ENCODE results near the gene SLC6A9.

The SLC6A9 gene

DNA sequence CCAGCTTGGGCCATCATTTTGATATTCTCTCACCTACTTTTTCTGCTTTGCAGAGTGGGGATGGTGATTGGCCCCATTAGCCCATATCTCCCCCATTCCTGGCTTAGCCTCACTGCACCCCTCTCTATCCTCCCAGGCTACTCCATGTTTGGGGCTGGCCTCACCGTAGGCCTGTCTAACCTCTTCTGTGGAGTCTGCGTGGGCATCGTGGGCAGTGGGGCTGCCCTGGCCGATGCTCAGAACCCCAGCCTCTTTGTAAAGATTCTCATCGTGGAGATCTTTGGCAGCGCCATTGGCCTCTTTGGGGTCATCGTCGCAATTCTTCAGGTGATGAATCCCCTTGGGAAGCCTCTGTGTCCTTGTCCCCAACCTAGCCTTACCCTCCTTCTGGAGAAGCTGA, 54.4 kb downstream of the SLC6A9 start:
- H3K36me3 ChIP-seq (ENCODE audit: control insufficient read depth, insufficient read depth, low read length), result peaks cover 15% of the 10 kb centered on the region
- TF ChIP-seq CTCF (IDR thresholded peaks at IDR 0.05; ENCODE audit: insufficient read depth, low read length, poor library complexity, severe bottlenecking), result no peak
- no peak for DNase-seq (ENCODE audit: extremely low read depth, insufficient read length)
- H3K4me3 ChIP-seq (replicated peaks; ENCODE audit: low read depth, low read length), result no peak overlapping the region
- H3K27me3 ChIP-seq (replicated peaks; ENCODE audit: control insufficient read depth, insufficient read depth, low read length), result no peaks in the 10 kb centered on the region

DNA sequence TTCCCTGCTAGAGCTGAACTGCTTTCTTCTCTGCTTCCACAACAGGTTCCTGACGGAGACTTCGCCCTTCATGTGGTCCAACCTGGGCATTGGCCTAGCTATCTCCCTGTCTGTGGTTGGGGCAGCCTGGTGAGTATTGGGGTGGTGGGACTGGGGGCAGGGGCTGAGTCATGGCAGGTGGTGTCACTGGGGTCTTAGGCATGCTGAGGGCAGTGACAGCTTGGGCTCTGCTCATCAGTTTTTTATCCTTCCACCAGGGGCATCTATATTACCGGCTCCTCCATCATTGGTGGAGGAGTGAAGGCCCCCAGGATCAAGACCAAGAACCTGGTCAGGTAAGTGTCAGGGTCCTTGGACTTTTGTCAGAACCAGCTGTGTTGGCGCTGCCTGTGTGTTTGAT, 55.2 kb downstream of the SLC6A9 start:
- Histone ChIP-seq H3K4me3 (replicated peaks; ENCODE audit: low read depth, low read length) (peak overlapping the region; percentile 91), H3K27me3 (replicated peaks; ENCODE audit: control insufficient read depth, insufficient read depth, low read length) (no peaks in the 10 kb centered on the region), H3K36me3 (ENCODE audit: control insufficient read depth, insufficient read depth, low read length) (peaks cover 17% of the 10 kb centered on the region)
- DNase-seq (ENCODE audit: extremely low read depth, insufficient read length), result no peak
- TF ChIP-seq CTCF (IDR thresholded peaks at IDR 0.05; ENCODE audit: insufficient read depth, low read length, poor library complexity, severe bottlenecking), result no peak

GRCh38 chr1:43975249-43975961, 55.9 kb downstream of the SLC6A9 start:
- Histone ChIP-seq H3K27me3 (replicated peaks; ENCODE audit: control insufficient read depth, insufficient read depth, low read length) (no peaks in the 10 kb centered on the region), H3K4me3 (replicated peaks; ENCODE audit: low read depth, low read length) (peak overlapping the region; percentile 91), H3K36me3 (ENCODE audit: control insufficient read depth, insufficient read depth, low read length) (peaks cover 17% of the 10 kb centered on the region)
- no peak for TF ChIP-seq CTCF (IDR thresholded peaks at IDR 0.05; ENCODE audit: insufficient read depth, low read length, poor library complexity, severe bottlenecking)
- DNase-seq (ENCODE audit: extremely low read depth, insufficient read length), result peak; percentile 58

- no peaks in the 10 kb centered on the region for H3K27me3 ChIP-seq (replicated peaks; ENCODE audit: control insufficient read depth, insufficient read depth, low read length)
- H3K36me3 ChIP-seq (ENCODE audit: control insufficient read depth, insufficient read depth, low read length), result peaks cover 17% of the 10 kb centered on the region
- H3K4me3 ChIP-seq (replicated peaks; ENCODE audit: low read depth, low read length), result peak within 1 kb of the TSS; percentile 91
- no peak for TF ChIP-seq CTCF (IDR thresholded peaks at IDR 0.05; ENCODE audit: insufficient read depth, low read length, poor library complexity, severe bottlenecking)
- peak; percentile 96 for DNase-seq (ENCODE audit: extremely low read depth, insufficient read length)
Observed at GRCh38 chr1:43974443-43975248, 56.6 kb downstream of the SLC6A9 start, which contains the start of gene ATP6V0B. TSS of gene ATP6V0B (plus strand) at chr1:43974960. CDS start at chr1:43975041, 81 bp downstream.

- H3K4me3 ChIP-seq (replicated peaks; ENCODE audit: low read depth, low read length), result peak overlapping the region; percentile 91
- no peaks in the 10 kb centered on the region for H3K27me3 ChIP-seq (replicated peaks; ENCODE audit: control insufficient read depth, insufficient read depth, low read length)
- DNase-seq (ENCODE audit: extremely low read depth, insufficient read length), result no peak
- peaks cover 17% of the 10 kb centered on the region for H3K36me3 ChIP-seq (ENCODE audit: control insufficient read depth, insufficient read depth, low read length)
- no peak for TF ChIP-seq CTCF (IDR thresholded peaks at IDR 0.05; ENCODE audit: insufficient read depth, low read length, poor library complexity, severe bottlenecking)
Observed at GRCh38 chr1:43973981-43974442, 57.2 kb downstream of the SLC6A9 start.
